Astrocyte (in vitro differentiated cells and primary cell): ENCODE results near the gene KIN. TPM values are rescaled to one million over a fixed set of nuclear protein-coding genes. Genes with fewer than 3 reads are reported as not detected.
"Not testable (repeated sequence)": the region's sequence is repeated elsewhere in the genome, so short reads cannot be mapped to it uniquely, and the experiment has no call there.

Experiments used
- DNase-seq: peaks from one replicate; pipeline ENCODE4 v3.0.0-alpha.2; 2010; ENCODE audit warnings: low read depth
- FAIRE-seq: peaks from 2 replicates; lab custom pipeline; 2011; peaks lifted over from hg19 to GRCh38; lab: Jason Lieb, UNC
- H2AFZ ChIP-seq: 2 replicates; pipeline ENCODE4 v1.6.0; 2012; ENCODE audit warnings: low read depth, low read length, inconsistent platforms
- H3K27ac ChIP-seq: 2 replicates; pipeline ENCODE4 v1.5.1; 2011; ENCODE audit warnings: low read depth, low read length, inconsistent platforms
- H3K27me3 ChIP-seq: 2 replicates; pipeline ENCODE4 v1.6.0; 2011; ENCODE audit warnings: low read length, inconsistent platforms; ENCODE audit not compliant: insufficient read depth
- H3K36me3 ChIP-seq: 2 replicates; pipeline ENCODE4 v1.5.1; 2011; ENCODE audit warnings: low read length, inconsistent platforms; ENCODE audit not compliant: insufficient read depth
- H3K4me1 ChIP-seq: 2 replicates; pipeline ENCODE4 v1.5.1; 2011; ENCODE audit warnings: low read length, inconsistent platforms; ENCODE audit not compliant: insufficient read depth
- H3K4me2 ChIP-seq: 2 replicates; pipeline ENCODE4 v1.6.0; 2012; ENCODE audit warnings: low read length, inconsistent platforms
- H3K4me3 ChIP-seq: 2 replicates; pipeline ENCODE4 v1.5.1; 2011; ENCODE audit warnings: low read depth, mild to moderate bottlenecking, low read length, inconsistent platforms; ENCODE audit not compliant: insufficient read depth
- H3K79me2 ChIP-seq: 2 replicates; pipeline ENCODE4 v1.6.0; 2012; ENCODE audit warnings: mild to moderate bottlenecking, low read length, inconsistent platforms; ENCODE audit not compliant: insufficient read depth
- H3K9ac ChIP-seq: 2 replicates; pipeline ENCODE4 v1.6.0; 2012; ENCODE audit warnings: mild to moderate bottlenecking, low read length, inconsistent platforms
- H3K9me3 ChIP-seq: 2 replicates; pipeline ENCODE4 v1.5.1; 2012; ENCODE audit warnings: low read depth, mild to moderate bottlenecking, low read length, inconsistent platforms; ENCODE audit not compliant: insufficient read depth
- H4K20me1 ChIP-seq: 2 replicates; pipeline ENCODE4 v1.6.0; 2012; ENCODE audit warnings: low read length, inconsistent platforms; ENCODE audit not compliant: insufficient read depth
- H3K27ac Mint-ChIP-seq: one replicate; pipeline ENCODE4 v1.8.0; 2021; ENCODE audit warnings: mild to moderate bottlenecking, mixed read lengths; ENCODE audit not compliant: unreplicated experiment
- H3K27me3 Mint-ChIP-seq: one replicate; pipeline ENCODE4 v1.8.0; 2021; ENCODE audit warnings: low read depth, mixed read lengths; ENCODE audit not compliant: unreplicated experiment
- H3K36me3 Mint-ChIP-seq: one replicate; pipeline ENCODE4 v1.8.0; 2021; ENCODE audit warnings: low read depth, mixed read lengths; ENCODE audit not compliant: unreplicated experiment
- H3K4me1 Mint-ChIP-seq: one replicate; pipeline ENCODE4 v1.8.0; 2021; ENCODE audit warnings: low read depth, mixed read lengths; ENCODE audit not compliant: unreplicated experiment
- H3K4me3 Mint-ChIP-seq: one replicate; pipeline ENCODE4 v1.8.0; 2021; ENCODE audit warnings: mild to moderate bottlenecking, moderate library complexity, mixed read lengths; ENCODE audit not compliant: unreplicated experiment
- H3K9me3 Mint-ChIP-seq: one replicate; pipeline ENCODE4 v1.8.0; 2021; ENCODE audit warnings: mild to moderate bottlenecking, mixed read lengths; ENCODE audit not compliant: unreplicated experiment
- CTCF ChIP-seq: IDR thresholded peaks from 2 replicates; pipeline ENCODE4 v1.5.1; 2011; ENCODE audit warnings: low read depth, mild to moderate bottlenecking, inconsistent platforms, low read length, moderate library complexity; ENCODE audit not compliant: insufficient read depth
- EZH2 ChIP-seq: IDR thresholded peaks from 2 replicates; pipeline ENCODE4 v1.6.1; 2012; ENCODE audit warnings: mild to moderate bottlenecking, low read length, inconsistent platforms; ENCODE audit not compliant: insufficient read depth
- total RNA-seq: library from RNA; stranded (reverse); gene quantifications from 2 replicates; pipeline ENCODE4 v1.2.1, GENCODE V29; 2021

KIN gene
- total RNA-seq, 1 donor from 2014 or later, result 14.1 TPM

- Mint-ChIP-seq H3K9me3 (peaks cover 7% of the 10 kb centered on the region), H3K27me3 (peaks cover 20% of the 10 kb centered on the region), H3K27ac (no peak overlapping the region), H3K4me1 (no peaks in the 10 kb centered on the region), H3K4me3 (no peak overlapping the region), H3K36me3 (no peaks in the 10 kb centered on the region)
- Histone ChIP-seq H3K79me2 (no peaks in the 10 kb centered on the region), H3K9me3 (no peaks in the 10 kb centered on the region), H3K4me1 (no peaks in the 10 kb centered on the region), H3K9ac (no peak overlapping the region), H3K27me3 (no peaks in the 10 kb centered on the region), H3K36me3 (no peaks in the 10 kb centered on the region), H3K27ac (no peak overlapping the region), H2AFZ (no peak overlapping the region), H3K4me3 (no peak overlapping the region), H3K4me2 (no peak overlapping the region), H4K20me1 (no peaks in the 10 kb centered on the region)
- DNase-seq (no peak), FAIRE-seq (no peak)
- no peak for TF ChIP-seq EZH2
- TF ChIP-seq CTCF, result no peak
Measured at GRCh38 chr10:7717767-7718166, 70.0 kb downstream of the KIN start.

- no peak overlapping the region for H3K27ac Mint-ChIP-seq
- no peak for TF ChIP-seq CTCF
- no peak for TF ChIP-seq EZH2
- DNase-seq (no peak), FAIRE-seq (no peak)
- H2AFZ ChIP-seq, result no peak overlapping the region
- H3K9me3 Mint-ChIP-seq, result peaks cover 10% of the 10 kb centered on the region
- H3K4me3 ChIP-seq, result no peak overlapping the region
- H3K27me3 ChIP-seq, result no peaks in the 10 kb centered on the region
- H3K27ac ChIP-seq, result no peak overlapping the region
- H3K36me3 Mint-ChIP-seq, result no peaks in the 10 kb centered on the region
- H3K4me1 Mint-ChIP-seq, result no peaks in the 10 kb centered on the region
- no peaks in the 10 kb centered on the region for H3K79me2 ChIP-seq
- no peaks in the 10 kb centered on the region for H3K9me3 ChIP-seq
- H3K27me3 Mint-ChIP-seq, result peaks cover 7% of the 10 kb centered on the region
- no peak overlapping the region for H3K4me2 ChIP-seq
- H3K9ac ChIP-seq, result no peak overlapping the region
- H3K4me3 Mint-ChIP-seq, result no peak overlapping the region
- H4K20me1 ChIP-seq, result no peaks in the 10 kb centered on the region
- no peaks in the 10 kb centered on the region for H3K4me1 ChIP-seq
- H3K36me3 ChIP-seq, result no peaks in the 10 kb centered on the region
Measured at GRCh38 chr10:7715515-7715914, 72.3 kb downstream of the KIN start.

- H3K9me3 Mint-ChIP-seq, H3K79me2 ChIP-seq, DNase-seq, H3K27me3 ChIP-seq, H3K27me3 Mint-ChIP-seq, H3K4me2 ChIP-seq, H3K4me3 Mint-ChIP-seq, H3K4me3 ChIP-seq, H3K27ac Mint-ChIP-seq, H3K27ac ChIP-seq, H3K4me1 ChIP-seq, H3K36me3 ChIP-seq, FAIRE-seq, H3K4me1 Mint-ChIP-seq, H2AFZ ChIP-seq, H3K9me3 ChIP-seq, H3K36me3 Mint-ChIP-seq, H3K9ac ChIP-seq, H4K20me1 ChIP-seq: not testable (repeated sequence)
Measured at GRCh38 chr10:7711075-7711474, 76.7 kb downstream of the KIN start.
